ENCODE data around the gene ARHGAP4. TPM values are rescaled to one million over a fixed set of nuclear protein-coding genes. Genes with fewer than 3 reads are reported as not detected.

Gene ARHGAP4
- total RNA-seq, 1 experiment from 2014 or later: 67.4 TPM

DNA sequence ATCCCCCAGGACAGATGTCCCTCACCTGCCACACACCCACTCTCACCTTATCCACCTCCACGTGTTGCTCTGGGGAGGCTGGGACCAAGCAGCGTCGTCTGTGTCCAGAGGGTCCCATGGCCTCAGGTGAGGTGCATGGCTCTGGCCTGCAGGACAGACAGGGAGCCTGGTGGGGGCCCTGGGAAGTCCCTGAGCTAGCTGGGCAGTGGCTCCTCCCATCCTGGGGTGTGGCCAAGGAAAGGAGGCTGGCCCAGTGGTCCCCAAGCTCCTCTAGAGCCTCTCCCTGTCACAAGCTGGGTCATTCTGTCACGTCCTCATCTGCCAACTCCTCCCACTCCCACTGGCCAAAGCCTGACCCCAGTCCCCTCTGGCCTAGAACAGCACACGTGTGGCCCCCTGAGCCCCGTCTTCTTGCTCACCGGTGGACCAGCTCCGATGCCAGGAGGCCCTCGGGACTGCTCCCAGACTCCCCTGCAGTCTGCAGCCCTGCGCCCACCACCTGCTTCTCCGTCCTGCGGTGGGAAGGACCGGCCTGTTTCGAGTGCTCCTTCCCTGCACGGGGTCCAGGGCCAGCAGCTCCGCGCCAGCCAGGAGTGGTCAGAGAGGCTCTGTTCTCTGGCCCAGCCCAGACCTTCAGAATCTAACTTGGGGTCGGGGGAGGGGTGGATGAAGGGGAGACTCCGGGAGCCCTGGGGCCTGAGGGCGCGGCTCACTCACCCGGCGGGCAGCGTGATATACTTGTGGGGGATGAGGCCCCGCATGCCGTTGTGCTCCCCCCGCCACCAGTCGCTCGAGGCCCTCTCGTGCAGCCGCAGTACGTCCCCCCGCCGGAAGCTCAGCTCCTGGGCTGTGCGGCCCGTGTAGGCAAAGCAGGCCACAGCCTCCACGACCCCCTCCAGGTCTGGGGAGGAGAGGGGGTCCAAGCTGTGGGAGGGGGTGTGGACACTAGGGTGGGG, 16.8 kb downstream of the ARHGAP4 start (continued):
- TF ChIP-seq, protein P1, sequence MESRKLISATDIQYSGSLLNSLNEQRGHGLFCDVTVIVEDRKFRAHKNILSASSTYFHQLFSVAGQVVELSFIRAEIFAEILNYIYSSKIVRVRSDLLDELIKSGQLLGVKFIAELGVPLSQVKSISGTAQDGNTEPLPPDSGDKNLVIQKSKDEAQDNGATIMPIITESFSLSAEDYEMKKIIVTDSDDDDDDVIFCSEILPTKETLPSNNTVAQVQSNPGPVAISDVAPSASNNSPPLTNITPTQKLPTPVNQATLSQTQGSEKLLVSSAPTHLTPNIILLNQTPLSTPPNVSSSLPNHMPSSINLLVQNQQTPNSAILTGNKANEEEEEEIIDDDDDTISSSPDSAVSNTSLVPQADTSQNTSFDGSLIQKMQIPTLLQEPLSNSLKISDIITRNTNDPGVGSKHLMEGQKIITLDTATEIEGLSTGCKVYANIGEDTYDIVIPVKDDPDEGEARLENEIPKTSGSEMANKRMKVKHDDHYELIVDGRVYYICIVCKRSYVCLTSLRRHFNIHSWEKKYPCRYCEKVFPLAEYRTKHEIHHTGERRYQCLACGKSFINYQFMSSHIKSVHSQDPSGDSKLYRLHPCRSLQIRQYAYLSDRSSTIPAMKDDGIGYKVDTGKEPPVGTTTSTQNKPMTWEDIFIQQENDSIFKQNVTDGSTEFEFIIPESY (IDR thresholded peaks at IDR 0.05; ENCODE audit: extremely low read depth, insufficient replicate concordance, low read length): no peak
- TF ChIP-seq POLR2A (IDR thresholded peaks at IDR 0.05; ENCODE audit: borderline replicate concordance, extremely low read depth, insufficient read depth, insufficient read length) (no peak), JUND (IDR thresholded peaks at IDR 0.05) (no peak), TCF7L2 (IDR thresholded peaks at IDR 0.05; ENCODE audit: borderline replicate concordance, extremely low read depth, insufficient read depth, insufficient read length) (no peak), ZNF274 (IDR thresholded peaks at IDR 0.05; ENCODE audit: low read depth, low read length) (no peak), FOSL1 (IDR thresholded peaks at IDR 0.05; ENCODE audit: low read depth) (no peak)

- Histone ChIP-seq H3K27me3 (ENCODE audit: insufficient read depth, low read length) (no peaks in the 10 kb centered on the region), H3K36me3 (ENCODE audit: control insufficient read depth in 1 of 2, insufficient read depth in 2 of 2, low read length in 2 of 2) (no peaks in the 10 kb centered on the region), H3K9me2 (ENCODE audit: insufficient read depth) (no peaks in the 10 kb centered on the region), H3K27ac (ENCODE audit: low read depth, low read length) (no peak overlapping the region), H2AFZ (ENCODE audit: low read depth, low read length, poor library complexity, severe bottlenecking) (no peak overlapping the region), H3K79me2 (ENCODE audit: insufficient read depth, low read length) (no peaks in the 10 kb centered on the region), H3K4me2 (ENCODE audit: low read length) (no peak overlapping the region), H3K9me3 (ENCODE audit: control insufficient read depth in 1 of 2, insufficient read depth in 1 of 2, low read depth in 1 of 2, low read length in 2 of 2) (no peaks in the 10 kb centered on the region), H4K20me1 (ENCODE audit: insufficient read depth) (no peaks in the 10 kb centered on the region), H3K4me1 (ENCODE audit: control insufficient read depth in 1 of 2, insufficient read depth in 2 of 2, low read length in 2 of 2) (peaks cover 0 to 7% of the 10 kb centered on the region in 2 experiments; a peak in 1 of 4 replicates), H3K4me3 (replicated peaks in 1 of 2; ENCODE audit: low read depth in 1 of 2, low read length in 2 of 2) (no peak overlapping the region), H3K9ac (ENCODE audit: low read length) (no peak overlapping the region)
- CTCF ChIA-PET: no interaction called here
- TF ChIP-seq, protein P2, sequence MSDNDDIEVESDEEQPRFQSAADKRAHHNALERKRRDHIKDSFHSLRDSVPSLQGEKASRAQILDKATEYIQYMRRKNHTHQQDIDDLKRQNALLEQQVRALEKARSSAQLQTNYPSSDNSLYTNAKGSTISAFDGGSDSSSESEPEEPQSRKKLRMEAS (IDR thresholded peaks at IDR 0.05): no peak
- no TSS peak for BruUV-seq (replicated peaks)
- ATAC-seq (no peak), DNase-seq (ENCODE audit: low read depth, low spot score) (no peak)
- POLR2A ChIA-PET: interaction anchor here (0.9 kb wide), 1 partner anchor 14 kb away, joined by 3 read pairs; no protein-coding TSS in a partner anchor
- RAD21 ChIA-PET (ENCODE audit: low non-redundant PET in 1 of 2, low total read pairs in 2 of 2, uncharacterized antibody in 2 of 2, unreplicated experiment in 2 of 2): no interaction called here
- intact Hi-C loops (cut with micrococcal nuclease): no loop called here
Observed at GRCh38 chrX:153908219-153908860, 17.7 kb downstream of the ARHGAP4 start.
